GM19043 (cell line): ENCODE results near the gene SYNDIG1.
"Not testable (repeated sequence)": the region's sequence is repeated elsewhere in the genome, so short reads cannot be mapped to it uniquely, and the experiment has no call there.

ENCODE experiments used
- ATAC-seq: cut with Tn5 transposase; IDR thresholded peaks from one replicate; pipeline ENCODE4 v1.9.1; 2021; ENCODE audit warnings: low read depth; ENCODE audit not compliant: unreplicated experiment

Gene SYNDIG1

GRCh38 chr20:24490598-24490997, 21.2 kb downstream of the SYNDIG1 start:
- ATAC-seq: no peak

- ATAC-seq: no peak
Observed at GRCh38 chr20:24491041-24491756, 21.8 kb downstream of the SYNDIG1 start.

- ATAC-seq: no peak
Observed at GRCh38 chr20:24492031-24492607, 22.7 kb downstream of the SYNDIG1 start.

GRCh38 chr20:24492698-24493097, 23.3 kb downstream of the SYNDIG1 start:
- no peak for ATAC-seq

GRCh38 chr20:24493181-24493580, 23.8 kb downstream of the SYNDIG1 start:
- ATAC-seq: no peak

GRCh38 chr20:24493661-24494459, 24.4 kb downstream of the SYNDIG1 start:
- no peak for ATAC-seq

GRCh38 chr20:24494460-24494920, 25.1 kb downstream of the SYNDIG1 start:
- ATAC-seq: no peak

- ATAC-seq: no peak
Observed at GRCh38 chr20:24495266-24495665, 25.8 kb downstream of the SYNDIG1 start.

GRCh38 chr20:24497851-24498250, 28.4 kb downstream of the SYNDIG1 start:
- ATAC-seq: no peak

GRCh38 chr20:24498641-24499040, 29.2 kb downstream of the SYNDIG1 start:
- no peak for ATAC-seq

GRCh38 chr20:24499472-24499871, 30.0 kb downstream of the SYNDIG1 start:
- no peak for ATAC-seq

GRCh38 chr20:24501764-24502556, 32.5 kb downstream of the SYNDIG1 start:
- no peak for ATAC-seq

GRCh38 chr20:24502661-24503060, 33.2 kb downstream of the SYNDIG1 start:
- ATAC-seq: no peak

GRCh38 chr20:24503352-24503931, 34.0 kb downstream of the SYNDIG1 start:
- ATAC-seq: no peak

GRCh38 chr20:24504331-24505285, 35.2 kb downstream of the SYNDIG1 start:
- ATAC-seq: no peak

GRCh38 chr20:24506146-24506545, 36.7 kb downstream of the SYNDIG1 start:
- no peak for ATAC-seq

- no peak for ATAC-seq
Observed at GRCh38 chr20:24506696-24507095, 37.3 kb downstream of the SYNDIG1 start.

GRCh38 chr20:24507182-24507853, 37.9 kb downstream of the SYNDIG1 start:
- no peak for ATAC-seq

- not testable (repeated sequence) for ATAC-seq
Observed at GRCh38 chr20:24512441-24512840, 43.0 kb downstream of the SYNDIG1 start.
